Epidermal melanocyte (primary cell): ENCODE data around the gene CXCR2.
A peak's percentile ranks its signal among the peaks of the same experiment; 100 is the strongest.

Experiments used
- DNase-seq: peaks from one replicate; pipeline ENCODE4 v3.0.0; 2011; ENCODE audit warnings: low spot score; ENCODE audit not compliant: insufficient read length

Gene CXCR2

DNA sequence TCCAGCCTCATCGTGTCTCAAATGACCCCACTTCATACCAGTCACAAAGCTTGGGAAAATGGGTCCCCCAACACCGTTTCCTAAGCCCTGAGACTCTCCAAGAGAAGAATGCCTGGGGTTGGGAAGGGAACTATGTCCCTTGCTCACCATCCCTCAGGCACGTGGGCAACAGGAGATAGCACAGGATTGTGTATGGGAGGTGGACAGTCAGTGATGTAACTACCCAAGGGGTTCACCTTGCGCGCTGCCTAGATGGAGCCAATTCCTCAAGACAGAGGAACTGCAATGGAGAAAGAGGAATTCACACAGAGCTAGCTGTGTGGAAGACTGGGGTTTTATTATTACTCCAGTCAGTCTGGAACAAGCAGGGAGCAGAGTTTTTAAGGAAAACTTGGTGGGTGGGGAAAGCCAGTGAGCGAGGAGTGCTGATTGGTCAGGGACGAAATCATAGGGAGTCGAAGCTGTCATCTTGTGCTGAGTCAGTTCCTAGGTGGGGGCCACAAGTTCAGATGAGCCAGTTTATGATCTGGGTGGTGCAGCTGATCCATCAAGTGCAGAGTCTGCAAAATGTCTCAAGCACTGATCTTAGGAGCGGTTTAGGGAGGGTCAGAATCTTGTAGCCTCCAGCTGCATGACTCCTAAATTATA lies 54.8 kb downstream of the CXCR2 start:
- DNase-seq = no peak

GRCh38 chr2:218184331-218184730 lies 58.5 kb downstream of the CXCR2 start:
- DNase-seq = no peak

- DNase-seq = peak; percentile 55
Observed at GRCh38 chr2:218186355-218186766, 60.5 kb downstream of the CXCR2 start.
